GM21619 (cell line): Measurements from ENCODE around the gene LY6G5C.

Experiments
- ATAC-seq: cut with Tn5 transposase; IDR thresholded peaks from one replicate; pipeline ENCODE4 v1.9.1; 2021; ENCODE audit not compliant: unreplicated experiment

The LY6G5C gene

GRCh38 chr6:31663126-31663960 is 17.5 kb downstream of the LY6G5C start:
- no peak for ATAC-seq

DNA sequence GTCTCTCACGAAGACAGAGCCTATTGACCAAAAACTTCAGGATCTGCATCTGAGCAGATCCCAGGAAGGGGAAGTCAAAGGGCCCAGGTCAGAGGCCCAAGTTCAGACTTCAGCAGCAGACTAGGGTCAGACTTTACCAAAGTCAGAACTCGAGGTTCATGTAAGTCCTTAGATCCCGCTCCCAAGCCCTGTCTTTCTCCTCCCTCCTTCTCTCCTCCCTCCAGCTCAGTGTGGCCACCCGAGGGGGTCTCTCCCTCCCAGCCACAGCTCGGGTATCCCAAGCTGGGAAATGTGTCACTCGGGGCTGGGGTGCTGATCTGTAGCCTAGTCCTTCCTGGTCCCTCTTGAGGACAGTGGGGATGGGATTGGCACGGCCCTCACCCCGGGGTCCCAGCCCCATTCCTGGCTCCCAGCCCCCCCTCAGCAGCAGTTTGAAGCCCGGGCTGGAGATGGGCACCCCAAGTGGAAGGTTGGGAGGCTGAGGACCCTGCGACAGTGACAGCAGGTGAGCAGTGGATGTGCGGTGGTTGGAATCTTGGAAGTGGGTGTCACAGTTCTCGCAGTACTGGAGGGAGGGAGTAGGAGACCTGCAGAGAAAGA is 18.6 kb downstream of the LY6G5C start:
- ATAC-seq: no peak

DNA sequence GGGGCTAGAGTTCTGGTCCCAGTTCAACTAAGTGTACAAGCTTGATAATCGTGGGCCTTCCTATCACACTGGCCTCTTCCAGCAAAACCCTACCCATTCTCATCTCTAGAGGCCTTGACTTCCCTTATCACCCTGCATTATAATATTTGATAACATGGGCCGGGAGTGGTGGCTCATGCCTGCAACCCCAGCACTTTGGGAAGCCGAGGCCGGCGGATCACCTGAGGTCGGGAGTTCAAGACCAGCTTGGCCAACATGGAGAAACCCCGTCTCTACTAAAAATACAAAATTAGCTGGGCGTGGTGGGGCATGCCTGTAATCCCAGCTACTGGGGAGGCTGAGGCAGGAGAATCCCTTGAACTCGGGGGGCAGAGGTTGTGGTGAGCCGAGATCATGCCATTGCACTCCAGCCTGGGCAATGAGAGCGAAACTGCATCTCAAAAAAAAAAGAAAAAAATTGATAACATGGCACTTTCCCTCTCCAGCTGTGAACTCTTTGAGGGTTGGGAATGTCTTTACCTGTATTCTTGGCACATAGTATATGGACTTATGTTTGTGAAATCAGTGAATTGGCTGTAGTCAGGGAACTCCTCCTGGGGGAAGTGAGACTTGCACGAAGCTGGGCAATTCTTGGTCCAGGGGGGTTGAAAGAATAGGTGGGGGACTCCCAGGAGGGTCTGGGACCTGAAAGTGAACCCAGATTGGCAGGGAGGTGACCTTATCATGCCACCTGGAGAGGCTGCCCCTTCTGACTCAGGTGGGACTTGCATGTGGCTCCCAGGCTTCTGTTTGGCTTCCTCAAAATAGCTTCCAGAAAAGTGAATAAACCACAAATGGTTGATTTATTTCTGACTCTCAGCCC is 19.4 kb downstream of the LY6G5C start:
- ATAC-seq: no peak

- ATAC-seq: peak; percentile 41
Observed at GRCh38 chr6:31660381-31661261, 20.2 kb downstream of the LY6G5C start, which contains the start of gene C6orf47. Gene C6orf47, minus strand, starts transcription at chr6:31660778. Its CDS starts 831 bp downstream, at chr6:31659947.

DNA sequence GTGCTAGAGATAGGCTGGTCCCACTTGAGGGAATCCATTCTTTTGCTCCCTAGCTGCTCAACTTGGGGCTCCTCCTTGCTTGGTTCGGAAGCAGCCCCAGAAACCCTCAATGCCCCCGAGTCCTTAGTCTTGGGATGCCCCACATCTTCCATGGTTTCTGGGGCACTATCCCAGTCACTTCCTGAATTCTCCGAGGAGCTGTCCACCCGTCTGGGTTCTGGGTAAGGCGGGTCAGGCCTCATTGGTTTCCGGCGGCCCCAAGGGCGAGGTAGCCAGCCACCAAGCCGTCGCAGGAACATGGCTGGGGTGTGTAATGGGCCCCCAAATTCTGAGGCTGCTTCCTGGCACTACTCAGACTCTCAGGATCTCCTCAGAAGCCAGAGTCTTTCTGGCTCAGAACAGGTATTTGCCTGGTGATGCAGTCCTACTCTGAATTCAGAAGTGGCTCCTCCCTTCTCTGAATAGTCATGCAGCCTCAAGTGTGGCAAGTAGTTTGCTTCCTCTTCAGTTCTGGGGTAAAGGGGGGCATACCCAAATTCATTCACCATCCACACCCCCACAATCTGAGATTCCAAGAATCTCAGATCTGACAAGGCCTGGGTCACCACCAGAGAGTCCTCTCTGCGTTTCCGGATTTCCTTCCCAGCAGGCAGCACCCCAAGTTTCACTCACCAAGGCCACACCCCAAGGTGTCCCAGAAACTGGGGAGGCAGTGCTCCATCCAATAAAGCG is 21.1 kb downstream of the LY6G5C start:
- no peak for ATAC-seq

GRCh38 chr6:31658983-31659648 is 21.8 kb downstream of the LY6G5C start:
- no peak for ATAC-seq

DNA sequence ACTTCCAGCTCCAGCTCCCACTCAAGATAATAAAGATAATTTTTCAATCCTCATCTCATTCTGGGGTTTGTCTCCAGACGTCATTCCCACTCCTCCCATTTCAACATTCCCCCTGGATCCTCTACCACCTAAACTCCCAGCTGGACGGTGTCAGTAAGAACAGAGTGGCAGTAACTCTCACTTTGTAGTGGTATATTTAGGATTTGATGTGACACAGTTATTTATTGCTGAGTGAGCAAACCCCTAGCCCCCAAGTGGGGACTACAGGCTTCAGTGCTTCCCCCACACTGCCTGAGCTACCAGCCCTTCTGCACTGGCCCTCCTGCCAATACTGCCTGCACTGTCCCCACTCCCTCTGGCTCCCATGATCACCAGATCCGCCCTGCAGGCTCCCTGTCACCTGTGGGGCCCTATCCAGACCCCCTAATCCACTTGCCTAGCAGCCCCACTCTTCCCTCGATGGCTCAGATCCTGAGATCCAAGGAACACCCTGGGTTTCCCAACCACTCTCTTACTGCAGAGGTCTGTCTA is 22.6 kb downstream of the LY6G5C start:
- ATAC-seq: no peak

DNA sequence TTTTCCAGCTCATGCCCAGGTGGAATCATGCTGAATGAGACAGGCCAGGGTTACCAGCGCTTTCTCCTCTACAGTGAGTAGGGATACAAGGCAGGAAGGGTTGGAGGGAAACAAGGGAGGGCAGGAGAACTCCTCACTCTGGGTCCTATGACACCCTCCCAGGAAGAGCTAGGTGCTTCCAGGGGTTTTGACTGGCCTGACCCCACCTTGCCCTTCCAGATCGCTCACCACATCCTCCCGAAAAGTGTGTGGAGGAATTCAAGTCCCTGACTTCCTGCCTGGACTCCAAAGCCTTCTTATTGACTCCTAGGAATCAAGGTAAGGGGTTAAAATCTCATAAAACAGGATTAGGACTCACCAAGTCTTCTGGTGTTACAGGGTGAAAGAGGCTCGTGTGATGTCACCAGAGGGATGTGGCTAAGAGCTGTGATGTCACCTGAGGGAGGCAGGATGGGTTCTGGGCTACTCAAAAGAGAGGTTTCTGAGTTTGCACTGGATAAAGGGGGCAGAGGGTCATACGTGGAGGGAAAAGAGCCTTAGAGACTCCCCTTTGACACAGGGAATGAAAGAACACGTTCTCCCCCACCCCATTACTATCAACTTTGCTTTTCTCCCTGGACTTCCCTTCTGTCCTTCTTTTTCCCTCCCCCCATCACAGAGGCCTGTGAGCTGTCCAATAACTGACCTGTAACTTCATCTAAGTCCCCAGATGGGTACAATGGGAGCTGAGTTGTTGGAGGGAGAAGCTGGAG is 23.3 kb downstream of the LY6G5C start:
- no peak for ATAC-seq

DNA sequence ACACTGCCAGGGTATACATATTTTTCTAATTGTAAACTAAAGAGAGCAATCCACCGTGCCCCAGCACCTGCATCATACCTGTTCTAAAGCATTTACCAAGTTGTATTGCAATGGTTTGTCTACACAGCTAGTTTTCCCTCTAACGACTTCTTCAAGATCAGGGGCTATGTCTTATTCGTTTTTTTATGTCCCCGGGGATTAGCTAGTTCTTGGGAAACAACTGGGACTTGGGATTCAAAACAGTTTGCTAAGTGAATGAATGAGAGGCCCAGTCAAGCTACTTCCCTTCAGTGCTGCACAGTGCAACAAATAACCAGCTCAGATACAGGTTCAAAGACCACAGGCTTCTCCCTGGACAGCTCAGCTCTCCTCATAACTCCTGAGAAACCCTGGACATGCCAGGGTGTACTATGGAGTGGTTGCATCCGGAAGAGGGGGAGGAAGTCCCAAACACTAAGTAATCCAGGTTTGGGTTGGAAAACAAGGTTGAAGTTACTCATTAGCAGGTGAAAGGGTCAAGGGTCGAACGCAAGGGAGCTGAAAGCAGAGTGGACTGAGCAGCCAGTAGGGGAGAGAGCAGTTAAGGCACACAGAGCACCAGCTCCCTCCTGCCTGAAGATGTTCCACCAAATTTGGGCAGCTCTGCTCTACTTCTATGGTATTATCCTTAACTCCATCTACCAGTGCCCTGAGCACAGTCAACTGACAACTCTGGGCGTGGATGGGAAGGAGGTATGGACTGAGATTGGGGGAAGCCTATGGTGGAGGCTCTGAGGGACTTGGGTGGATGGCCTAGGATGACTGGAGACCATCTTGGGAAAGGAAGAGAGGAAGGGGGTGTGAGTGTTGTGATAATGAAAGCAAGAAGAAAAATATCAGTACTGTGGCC is 25.3 kb downstream of the LY6G5C start, which contains the start of gene APOM:
Gene APOM, plus strand, starts transcription at position 546 of the 889 bp plus-strand sequence. Its CDS starts 73 bp downstream, at position 619.
- ATAC-seq: no peak

DNA sequence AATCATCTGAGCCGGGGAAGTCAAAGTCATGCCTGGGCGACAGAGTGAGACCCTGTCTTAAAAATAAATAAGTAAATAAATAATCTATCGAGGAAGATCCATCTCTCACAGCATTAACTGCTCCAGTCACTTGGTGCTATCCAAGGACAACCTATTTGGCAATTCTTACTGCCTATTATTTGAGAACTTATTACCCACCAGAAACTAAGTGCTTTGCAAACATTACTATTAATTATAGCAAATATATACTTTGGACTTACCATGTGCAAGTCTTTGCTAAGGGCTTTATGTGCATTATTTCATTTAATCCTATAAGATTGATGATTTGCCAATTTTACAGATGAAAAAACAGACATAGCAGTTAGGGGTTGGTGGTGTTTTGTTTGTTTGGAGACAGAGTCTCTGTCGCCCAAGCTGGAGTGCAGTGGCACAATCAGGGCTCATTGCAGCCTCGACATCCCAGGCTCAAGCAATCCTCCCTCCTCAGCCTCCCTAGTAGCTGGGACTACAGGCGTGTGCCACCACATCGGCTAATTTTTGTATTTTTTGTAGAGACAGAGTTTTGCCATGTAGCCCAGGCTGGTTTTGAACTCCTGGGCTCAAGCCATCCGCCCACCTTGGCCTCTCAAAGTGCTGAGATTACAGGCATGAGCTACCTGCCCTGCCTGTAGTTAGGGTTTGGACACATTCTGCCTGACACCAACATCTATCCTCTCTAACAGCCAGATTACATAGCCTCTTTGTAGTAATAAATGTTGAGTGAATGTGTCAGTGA is 26.1 kb downstream of the LY6G5C start:
- ATAC-seq: no peak

- peak; percentile 59 for ATAC-seq
Observed at GRCh38 chr6:31652925-31653724, 27.7 kb downstream of the LY6G5C start.

GRCh38 chr6:31651602-31652191 is 29.2 kb downstream of the LY6G5C start:
- ATAC-seq: peak; percentile 14

DNA sequence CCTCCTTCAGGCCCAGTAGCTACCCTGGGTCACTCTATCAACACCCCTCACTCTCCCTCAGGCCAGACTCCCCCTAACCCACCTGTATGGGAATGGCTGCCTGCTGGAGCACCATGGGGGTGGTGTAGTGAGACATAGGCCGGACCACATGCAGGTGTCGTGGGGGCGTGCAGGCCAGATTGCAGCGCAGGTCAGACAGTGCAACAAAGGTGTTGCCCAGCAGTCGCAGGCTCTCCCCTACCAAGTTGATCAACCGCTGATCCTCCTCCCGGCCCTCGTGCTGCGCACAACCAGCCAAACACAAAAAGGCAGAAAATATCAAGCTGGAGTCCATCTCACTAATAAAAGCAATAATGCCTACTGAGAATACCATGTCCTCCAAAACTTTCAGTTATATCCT is 35.5 kb downstream of the LY6G5C start:
- no peak for ATAC-seq

DNA sequence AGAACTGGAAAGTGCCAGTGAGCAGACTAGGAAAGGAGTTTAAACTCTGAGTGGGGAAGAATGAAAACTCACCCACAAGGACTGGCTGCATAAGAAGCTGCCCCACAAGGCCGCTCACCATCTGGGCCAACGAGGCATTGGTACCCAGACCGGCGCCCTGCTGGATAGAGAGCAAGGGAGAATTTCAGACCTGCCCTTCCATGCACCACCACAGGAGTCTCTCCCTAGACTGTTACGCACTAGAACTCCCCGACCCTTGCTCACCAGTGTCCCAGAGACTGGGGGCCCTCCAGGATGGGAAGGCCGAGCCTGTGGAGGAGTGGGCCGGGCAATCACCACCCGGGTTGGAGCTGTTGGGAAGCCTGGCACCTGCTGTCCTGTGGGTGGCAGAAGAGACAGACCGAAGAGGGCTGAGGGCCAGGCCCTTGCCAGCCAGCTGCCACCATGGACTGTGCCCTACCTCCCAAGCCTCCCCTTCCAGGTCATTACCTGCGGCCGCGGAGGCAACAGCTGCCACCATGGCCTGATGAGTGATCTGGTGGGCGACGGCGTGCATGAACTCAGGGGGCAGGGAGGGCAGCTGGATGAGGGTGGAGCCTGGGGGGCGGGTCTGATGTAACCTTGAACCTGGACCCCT is 36.9 kb downstream of the LY6G5C start:
- ATAC-seq: no peak
